SIG-M5 treated with dmso at 0.1 percent for 504 hours (cell line): ENCODE data around the gene RRAGD.
"Not testable (repeated sequence)": the region's sequence is repeated elsewhere in the genome, so short reads cannot be mapped to it uniquely, and the experiment has no call there.

ENCODE experiments used
- DNase-seq: peaks from one replicate; lab custom pipeline; 2025; ENCODE audit not compliant: unreplicated experiment; lab: John Stamatoyannopoulos, UW

The RRAGD gene

DNA sequence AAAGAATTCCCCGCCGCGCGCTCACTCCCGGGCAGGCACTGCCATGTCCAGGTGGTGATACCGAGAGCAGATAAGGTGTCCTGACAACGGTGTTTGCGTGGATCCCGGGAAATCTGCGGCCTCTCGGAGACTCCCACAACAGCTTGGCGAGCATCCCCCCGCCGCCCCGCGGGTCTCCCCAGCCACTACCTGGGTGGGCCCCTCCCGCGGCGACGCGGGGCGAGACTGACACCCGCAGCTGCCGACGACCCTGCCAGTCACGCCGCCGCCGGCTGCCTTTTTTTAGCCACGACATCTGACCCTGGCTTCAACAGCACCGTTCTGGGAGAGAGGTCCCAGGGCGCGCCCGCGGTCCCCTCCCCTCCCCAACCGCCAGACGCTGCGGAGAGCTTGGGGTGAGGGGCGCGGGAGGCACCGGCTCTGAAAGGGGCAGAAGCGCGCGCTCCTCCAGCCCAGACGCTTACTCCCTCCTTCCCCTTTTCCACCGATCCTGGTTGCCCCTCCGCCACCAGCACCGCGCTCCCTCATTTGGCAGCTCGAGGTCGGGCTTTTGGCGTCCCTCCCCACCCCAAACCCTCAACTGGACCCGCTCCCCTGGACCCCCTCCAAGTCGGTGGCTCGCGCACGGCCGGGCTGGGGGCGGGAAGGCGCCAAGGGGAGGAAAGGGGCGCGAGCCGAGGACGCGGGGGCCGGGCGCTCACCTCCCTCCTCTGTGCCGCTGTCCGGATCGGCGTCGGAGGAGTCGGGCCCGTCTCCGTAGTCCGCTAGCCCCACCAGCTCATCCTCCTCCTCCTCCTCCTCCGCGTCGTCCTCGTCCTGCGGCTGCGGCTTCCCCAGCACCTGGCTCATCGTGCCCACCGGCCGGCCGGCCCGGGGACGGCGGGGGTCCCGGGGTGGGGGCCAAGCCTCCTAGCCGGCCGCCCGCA lies 665 bp downstream of the RRAGD start:
- peak; percentile 50 for DNase-seq

DNA sequence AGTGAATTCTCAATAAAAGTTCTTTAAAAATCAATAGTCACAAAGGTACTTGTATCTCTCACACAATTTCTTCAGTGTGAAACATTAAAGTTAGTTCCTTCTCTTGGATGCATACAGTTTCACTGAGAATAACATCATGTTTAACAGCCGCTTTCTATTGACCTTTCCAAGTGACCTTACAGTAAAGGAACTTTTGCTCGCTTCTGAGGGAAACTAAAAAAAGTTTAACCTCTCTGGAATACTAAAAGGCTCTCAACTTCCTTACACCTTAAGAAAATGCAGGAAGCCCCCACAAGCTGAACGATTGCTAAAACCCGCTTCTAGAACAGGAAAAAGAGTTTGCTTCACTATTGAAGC lies 1.3 kb downstream of the RRAGD start:
- peak; percentile 19 for DNase-seq

DNA sequence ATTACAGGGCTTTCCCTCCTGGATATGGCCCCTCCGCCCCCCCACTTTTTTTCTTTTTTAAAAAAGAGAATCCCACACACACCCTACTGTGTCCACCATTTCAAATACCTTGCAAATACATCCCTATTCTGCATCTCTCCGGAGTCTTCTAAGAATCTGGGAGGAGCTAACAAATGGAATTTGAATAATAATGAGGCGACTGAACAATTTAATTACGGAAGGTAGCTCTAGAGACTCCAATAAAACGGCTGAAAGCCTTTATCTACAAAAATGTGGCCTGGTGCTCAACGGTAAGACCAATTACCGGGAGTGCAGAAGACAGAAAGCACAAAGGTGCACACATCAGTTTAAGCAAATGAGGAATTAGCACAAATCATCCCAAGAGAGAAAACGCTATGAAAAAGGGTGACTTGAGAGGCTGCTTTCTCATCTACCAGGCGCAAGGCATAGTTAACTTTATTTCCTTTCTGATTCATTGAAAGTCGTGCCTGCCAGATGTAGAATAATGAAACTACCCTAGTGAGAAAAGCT lies 1.8 kb downstream of the RRAGD start:
- no peak for DNase-seq

DNA sequence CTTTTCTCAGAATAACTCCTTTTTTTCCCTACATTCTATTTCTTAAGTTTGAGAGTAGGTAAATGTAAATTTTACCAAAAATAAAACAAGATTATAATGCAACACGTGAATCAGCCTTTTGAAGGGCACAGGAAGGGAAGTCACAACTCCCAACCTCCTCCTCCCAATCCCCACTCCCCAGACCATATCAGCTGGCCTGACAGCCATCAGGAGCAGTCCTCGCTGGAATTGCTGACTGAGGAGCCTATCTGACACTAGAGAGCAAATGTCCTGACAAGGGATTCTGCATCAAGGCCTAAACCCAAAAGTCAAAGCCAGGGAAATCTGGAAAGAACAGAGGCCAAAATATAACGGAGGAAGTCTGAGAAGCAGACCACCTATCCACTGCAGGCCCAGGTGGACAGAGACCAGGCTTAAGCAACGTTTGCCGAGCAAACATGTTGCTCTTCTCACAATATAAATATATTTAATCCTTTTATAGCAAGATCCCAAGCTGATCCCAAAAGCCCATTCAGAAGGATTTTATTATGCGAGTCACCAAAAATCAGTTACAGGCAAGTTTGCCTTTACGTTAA lies 2.5 kb downstream of the RRAGD start:
- DNase-seq = no peak

DNA sequence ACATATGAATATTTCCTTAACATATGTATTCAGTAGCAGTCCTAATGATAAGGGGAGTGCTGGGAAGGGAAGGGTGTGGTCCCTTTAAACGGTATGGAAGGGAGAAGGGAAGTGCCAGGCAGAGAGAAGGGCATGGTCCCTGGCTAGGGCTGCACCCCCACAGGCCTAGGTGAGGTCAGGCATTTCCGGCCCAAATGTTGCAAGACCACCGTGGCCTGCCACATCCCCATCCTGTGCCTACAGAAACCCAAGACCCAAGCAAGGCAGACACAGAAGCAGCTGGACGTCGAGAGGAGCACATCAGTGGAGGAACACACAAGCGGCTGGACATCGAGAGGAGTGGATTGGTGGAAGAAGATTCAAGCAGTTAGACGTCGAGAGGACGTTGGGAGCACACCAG lies 5.9 kb downstream of the RRAGD start:
- DNase-seq = no peak

DNA sequence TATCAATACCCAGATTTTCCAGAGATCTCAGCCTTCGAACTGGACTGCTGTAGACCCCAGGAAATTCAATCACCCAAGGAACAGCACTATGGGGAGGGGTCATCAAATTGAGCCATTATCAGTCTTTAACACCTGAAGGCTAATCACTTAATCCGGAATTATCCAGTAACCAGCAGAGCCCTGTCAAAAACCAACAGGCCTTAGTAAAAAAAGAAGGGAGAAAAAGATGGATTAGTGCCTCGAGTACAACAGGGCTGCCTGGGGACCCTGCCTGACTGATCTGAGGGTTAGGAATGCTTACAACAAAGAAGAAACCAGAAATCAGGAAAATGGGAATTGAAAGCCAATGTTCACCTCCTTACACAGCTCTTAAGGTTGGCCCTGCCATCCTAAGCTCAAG lies 7.6 kb downstream of the RRAGD start:
- no peak for DNase-seq

DNA sequence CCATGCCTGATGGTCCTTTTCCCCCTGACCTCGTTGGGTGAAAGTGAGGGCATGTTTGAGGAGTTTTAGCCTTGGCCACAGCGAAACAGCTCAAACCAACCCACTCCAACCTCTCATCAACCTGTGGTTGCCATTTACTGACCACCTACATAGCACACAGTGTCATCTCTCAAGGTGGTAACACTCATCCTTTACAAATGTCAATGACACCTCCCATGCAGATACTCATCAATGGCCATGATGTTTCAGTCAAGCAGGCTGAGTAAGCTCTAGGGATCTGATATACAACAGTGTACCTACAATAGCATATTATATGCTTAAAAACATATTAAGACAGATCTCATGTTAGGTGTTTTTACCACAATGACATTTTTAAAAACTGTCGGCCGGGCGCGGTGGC lies 9.3 kb downstream of the RRAGD start:
- no peak for DNase-seq

DNA sequence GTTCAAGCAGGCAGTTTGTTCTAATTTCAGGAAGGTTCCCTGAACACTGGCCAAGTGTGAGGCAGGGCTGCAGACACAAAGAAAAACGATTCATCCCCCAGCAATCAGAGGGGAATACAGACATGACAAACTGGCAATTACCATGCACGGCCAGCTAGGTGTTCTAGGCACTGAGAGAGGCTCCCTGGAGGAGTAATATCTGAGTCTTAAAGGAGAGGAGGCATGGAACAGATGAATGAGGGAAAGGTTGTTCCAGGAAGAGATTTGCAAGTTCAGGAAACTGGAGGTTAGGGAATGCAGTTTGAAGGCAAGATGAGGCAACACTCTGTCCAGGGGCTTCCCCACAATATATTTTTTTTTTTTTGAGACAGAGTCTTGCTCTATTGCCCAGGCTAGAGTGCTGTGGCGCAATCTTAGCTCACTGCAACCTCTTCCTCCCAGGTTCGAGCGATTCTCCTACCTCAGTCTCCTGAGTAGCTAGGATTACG lies 11.1 kb downstream of the RRAGD start:
- no peak for DNase-seq

DNA sequence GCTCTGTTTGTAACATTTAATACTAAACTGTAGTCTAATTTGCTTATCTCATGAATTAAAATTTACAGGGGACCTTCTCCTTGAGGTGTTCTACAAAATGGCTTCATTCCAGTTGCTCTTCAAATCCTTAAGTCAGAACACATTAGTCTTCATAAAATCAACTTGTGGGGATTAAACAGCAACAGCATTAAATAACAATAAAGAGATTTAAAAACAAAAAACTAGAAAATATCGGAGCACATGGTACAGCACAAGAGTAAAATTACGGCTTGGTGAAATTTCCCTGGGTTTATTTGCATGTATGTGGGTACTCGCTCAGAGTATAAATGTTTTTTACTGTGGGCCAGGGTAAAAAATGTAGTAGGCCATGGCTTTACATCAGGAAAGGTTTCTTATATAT lies 12.0 kb downstream of the RRAGD start:
- DNase-seq = no peak

DNA sequence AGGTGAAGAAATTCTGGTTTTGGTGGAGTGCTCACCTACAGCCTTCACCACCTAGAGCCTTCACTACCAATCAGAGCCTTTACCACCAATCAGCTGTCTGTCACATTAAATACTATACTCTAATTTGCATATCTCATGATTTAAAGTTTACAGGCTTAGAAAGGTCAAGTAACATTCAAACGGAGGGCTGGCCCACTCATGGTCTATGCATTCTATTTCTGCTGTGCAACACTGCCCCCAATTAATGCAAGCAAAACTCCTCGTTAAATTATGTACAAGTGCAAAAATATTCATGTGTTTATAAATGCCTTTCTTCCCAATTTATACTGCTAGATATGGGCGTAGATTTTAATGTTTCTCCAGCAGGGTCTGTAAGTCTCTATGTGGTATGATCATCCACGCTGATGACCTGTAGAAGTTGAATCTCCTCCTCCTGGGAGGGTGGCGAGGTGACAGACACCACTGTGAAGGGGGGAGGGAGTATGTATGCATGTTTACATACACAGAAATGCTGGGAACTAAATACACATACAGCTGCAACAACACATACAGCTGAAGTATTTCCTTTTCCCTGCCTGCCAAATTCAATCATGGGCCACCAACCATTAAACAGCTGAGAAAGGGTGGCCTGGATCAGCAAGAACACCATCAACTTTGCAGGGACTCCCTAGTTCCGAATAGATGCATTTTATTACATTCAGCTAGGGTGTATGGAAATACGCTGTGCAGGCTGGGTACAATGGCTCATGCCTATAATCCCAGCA lies 13.1 kb downstream of the RRAGD start:
- no peak for DNase-seq

DNA sequence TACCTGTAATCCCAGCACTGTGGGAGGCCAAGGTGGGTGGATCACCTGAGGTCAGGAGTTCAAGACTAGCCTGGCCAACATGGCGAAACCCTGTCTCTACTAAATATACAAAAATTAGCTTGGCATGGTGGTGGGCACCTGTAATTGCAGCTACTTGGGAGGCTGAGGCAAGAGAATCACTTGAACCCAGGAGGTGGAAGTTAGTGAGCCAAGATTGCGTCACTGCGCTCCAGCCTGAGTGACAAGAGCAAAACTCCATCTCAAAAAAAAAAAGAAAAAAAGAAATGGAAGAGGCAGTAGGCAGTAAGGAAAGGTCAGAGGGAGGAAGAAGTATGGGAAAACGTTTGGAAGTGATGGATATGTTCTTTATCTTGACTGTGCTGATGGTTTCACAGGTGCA lies 14.2 kb downstream of the RRAGD start:
- DNase-seq = not testable (repeated sequence)

DNA sequence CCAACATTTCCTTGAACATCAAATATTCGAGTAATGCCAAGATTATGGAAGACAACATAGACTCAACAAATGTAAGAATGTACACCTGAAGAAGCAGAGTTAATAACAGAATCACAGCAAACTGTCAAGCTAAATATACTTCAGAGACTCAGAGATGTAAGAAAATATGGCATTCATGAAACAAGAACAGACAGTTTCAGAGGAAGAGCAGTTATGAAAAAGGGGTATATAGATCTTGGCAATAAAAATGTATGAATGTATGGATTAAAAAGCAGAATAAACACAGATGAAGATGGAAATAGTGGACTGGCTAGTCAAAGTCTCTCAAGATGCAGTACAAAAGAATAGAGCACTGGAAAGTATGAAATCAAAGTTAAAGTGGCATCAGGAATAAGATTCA lies 18.4 kb downstream of the RRAGD start:
- no peak for DNase-seq

DNA sequence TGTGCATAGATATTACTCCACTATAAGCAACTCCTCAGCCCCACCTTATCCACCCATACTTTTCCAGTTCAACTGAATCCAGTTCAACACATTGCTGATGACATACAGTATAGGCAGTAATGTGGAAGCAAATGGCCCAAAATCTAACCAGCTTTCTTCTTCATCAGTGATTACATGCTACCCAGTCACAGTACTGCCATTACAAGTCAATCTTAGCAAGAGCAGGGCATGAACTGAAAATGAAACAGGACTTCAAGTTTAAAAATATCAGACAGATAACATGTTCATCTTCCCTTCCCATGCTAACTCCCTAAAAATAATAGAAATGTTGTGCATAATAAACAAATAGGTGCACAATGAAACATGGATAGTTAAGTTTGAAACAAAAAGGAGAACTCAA lies 19.2 kb downstream of the RRAGD start:
- DNase-seq = no peak

DNA sequence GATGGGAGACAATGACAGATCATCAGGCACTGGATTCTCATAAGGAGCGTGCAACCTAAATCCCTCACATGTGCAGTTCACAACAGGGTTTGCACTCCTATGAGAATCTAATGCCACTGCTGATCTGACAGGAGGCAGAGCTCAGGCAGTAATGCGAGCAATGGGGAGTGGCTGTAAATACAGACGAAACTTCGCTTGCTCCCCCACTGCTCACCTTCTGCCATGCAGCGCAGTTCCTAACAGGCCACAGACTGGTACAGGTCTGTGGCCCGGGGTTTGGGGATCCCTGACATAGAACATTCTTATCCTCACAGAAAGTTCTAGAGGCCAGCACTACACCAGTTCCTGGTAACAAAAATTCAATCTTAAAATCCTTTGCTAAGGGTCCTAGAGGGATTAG lies 23.2 kb downstream of the RRAGD start:
- no peak for DNase-seq

DNA sequence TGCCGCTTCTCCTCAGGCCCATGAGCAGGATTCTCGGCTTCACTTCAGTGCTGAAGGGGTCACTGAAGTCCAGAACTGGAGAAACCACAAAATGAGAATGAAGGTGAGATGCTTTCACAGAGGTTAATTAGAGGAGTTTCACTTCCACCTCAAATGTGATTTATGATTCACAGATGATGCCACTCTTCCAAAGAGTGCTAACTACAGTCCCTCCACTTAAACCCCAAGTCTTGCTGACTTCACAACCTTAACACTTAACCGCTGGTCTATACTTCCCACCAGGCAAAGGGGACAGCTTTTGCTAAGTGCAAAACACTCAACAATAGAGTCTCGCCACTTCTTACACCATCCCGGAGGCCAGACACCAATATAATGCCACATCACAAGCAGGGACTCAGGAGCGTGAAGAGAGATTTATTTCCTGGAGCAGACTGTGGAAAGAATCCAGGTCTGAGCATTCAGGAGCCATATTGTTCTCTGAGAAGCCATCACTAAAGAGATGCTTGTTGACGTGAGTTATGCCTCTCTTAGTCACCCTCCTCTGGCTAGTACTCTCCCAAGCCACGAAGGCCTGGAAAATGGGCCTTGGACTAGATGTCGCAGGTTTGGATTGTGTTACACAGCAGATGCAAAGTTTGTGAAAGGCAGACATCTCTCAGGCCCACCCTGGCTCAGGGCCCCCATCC lies 24.4 kb downstream of the RRAGD start:
- DNase-seq = no peak

DNA sequence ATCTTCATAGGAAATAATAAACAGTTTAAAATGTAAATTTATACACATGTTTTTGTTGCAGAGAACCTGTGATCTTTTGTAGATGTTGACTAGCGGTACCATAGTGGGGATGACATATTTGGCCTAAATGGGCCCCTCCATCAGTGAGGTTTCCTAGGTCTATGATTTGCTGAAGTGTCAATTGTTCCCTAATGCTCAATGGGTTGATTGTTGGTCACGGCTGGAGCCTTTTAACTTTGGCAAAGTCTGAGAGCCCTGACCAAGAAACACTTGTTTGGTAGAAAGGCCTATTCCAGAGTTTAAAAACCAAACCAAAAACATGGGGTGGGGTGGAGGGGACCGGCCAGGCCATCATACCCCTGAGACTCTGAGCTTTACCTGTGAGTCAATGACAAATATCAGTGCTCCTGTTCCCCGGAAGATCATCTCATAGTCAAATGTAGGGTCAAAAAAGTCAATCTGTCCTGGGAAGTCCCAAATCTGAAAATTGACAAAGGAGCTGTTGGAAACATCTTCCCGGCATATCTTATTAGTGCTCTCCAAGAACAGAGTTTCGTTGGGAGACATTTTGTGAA lies 25.1 kb downstream of the RRAGD start:
- no peak for DNase-seq

DNA sequence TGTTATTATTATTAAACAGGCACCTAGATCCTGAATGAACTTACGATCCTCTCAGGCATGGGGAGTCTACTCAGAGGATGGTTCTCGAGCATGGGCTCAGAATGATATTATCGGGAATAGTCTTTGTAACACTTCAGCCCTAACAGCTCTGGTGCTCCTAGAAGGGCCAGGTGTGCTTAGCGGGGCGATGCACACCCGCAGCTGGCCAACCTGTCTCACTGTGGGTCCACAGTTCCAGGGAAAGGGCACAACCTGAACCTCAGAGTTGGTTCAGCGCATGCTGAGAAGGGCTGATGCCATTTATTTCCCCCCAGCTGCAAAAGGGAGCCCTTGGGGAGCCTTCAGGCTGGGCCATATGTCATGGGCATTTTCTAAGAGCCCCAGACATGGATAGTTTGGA lies 26.2 kb downstream of the RRAGD start:
- no peak for DNase-seq

DNA sequence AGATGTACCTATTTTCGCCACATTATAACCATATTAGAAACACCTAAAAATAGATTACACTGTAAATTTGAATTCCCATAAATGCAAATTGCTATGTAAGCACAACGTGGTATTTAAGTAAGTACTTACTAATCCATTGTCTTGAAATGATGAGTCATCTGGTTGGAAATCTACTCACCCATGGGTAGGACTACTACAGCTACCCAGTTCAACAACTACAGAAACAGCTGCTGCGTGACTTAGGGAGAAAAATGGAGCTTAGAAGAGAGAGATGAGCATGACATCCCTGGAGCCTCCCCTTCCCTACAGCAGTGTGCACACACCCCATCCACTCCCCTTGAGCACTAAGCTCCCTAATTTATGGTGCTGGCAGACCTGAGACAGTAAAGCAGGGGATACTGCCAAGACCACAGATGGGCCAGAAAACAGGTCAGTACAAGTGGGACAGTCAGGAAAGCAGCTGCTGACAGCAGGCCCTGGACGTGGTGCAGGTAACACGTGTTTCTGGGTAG lies 26.9 kb downstream of the RRAGD start:
- peak; percentile 2 for DNase-seq

DNA sequence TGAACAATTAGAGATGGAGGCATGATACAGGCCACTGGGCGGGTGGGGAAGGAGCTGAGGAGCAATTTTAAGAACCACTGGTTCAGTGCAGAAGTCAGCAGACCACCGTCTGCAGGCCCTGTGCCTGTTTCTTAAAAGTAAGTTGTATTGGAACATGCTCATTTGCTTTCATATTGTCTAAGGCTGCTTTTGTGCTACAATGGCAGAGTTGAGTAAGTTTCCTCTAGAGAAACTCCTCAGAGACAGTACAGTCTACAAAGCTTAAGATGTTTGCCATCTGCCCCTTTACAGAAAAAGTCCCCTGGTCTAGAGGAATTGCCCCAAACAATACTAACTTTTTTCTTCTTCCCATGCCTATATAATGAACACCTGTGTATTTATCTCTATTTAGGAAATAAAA lies 31.0 kb downstream of the RRAGD start:
- no peak for DNase-seq

DNA sequence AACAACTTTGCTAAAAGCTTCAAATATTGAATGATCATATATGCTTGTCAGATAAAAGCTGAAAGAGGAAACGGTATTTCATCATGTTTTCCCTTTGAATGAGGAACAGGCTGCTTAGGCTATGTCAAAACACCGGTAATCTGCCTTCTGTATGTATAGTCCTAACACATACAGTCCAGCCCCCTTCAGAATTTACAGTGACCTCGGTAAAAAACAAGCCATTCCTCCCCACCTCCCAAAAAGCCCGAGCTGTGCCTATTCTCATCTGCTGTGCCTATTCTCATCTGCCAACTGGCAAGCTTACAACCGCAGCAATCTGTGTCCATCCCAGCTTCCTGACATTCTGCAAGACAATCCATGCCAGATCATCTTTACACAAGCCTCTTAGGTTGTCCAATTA lies 32.8 kb downstream of the RRAGD start:
- DNase-seq = peak; percentile 87

DNA sequence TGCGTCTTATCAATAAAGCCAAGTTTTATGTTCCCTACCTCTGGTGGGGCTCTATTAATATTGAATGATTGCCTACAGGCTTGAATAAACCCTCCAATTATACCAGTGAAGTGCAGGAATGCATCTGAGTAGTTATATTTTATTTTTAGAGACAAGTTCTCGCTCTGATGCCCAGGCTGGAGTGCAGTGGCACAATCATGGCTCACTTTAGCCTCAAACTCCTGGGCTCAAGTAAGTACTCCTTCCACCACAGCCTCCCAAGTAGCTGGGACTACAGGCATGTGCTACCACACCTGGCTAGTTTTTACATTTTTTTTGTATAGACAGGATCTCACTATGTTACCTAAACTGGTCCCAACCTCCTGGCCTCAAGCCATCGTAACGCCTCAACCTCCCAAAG lies 33.4 kb downstream of the RRAGD start:
- no peak for DNase-seq
